GM12878 (cell line): ENCODE data around the gene ZP2. TPM values are rescaled to one million over a fixed set of nuclear protein-coding genes. Genes with fewer than 3 reads are reported as not detected.
"Not testable (repeated sequence)": the region's sequence is repeated elsewhere in the genome, so short reads cannot be mapped to it uniquely, and the experiment has no call there.

Source experiments
- ATAC-seq: fragments of 200-7000 bp; cut with Tn5 transposase; 3 replicates; pipeline ENCODE4 v1.9.1; 2020; ENCODE audit warnings: mild to moderate bottlenecking, moderate library complexity
- BruUV-seq: library from RNA; stranded (reverse); fragments of 400-500 nt; replicated peaks from 2 replicates; lab custom pipeline; 2021; lab: Mats Ljungman, UMichigan
- CTCF ChIA-PET: fragments of 300-600 bp; sonication (Branson Sonifier 250); formaldehyde crosslinking; extraction: SDS; loops from one replicate; lab custom pipeline; 2021; ENCODE audit warnings: inconsistent platforms; lab: Yijun Ruan, JAX
- POLR2A ChIA-PET: fragments of 350-600 bp; formaldehyde crosslinking; extraction: SDS; loops from one replicate; lab custom pipeline; 2021; ENCODE audit warnings: inconsistent platforms; lab: Charles Lee
- RAD21 ChIA-PET: fragments of 300-600 bp; sonication (Branson Sonifier 250); formaldehyde crosslinking; loops from one replicate; lab custom pipeline; 2023; ENCODE audit warnings: antibody characterized with exemption; ENCODE audit not compliant: unreplicated experiment; lab: Charles Lee
- SMC1A ChIA-PET: fragments of 300-600 bp; sonication (Branson Sonifier 250); formaldehyde crosslinking; loops from one replicate; lab custom pipeline; 2023; ENCODE audit not compliant: unreplicated experiment, uncharacterized antibody; lab: Charles Lee
- DNase-seq: peaks from one replicate; pipeline ENCODE4 v3.0.0-alpha.2; 2011; ENCODE audit warnings: low read depth, low spot score
- FAIRE-seq: peaks from 3 replicates; lab custom pipeline; 2011; peaks lifted over from hg19 to GRCh38; lab: Jason Lieb, UNC
- H2AFZ ChIP-seq: 2 replicates; pipeline ENCODE4 v1.6.0; 2011; ENCODE audit warnings: low read depth, low read length, control low read depth; ENCODE audit not compliant: control insufficient read depth
- H3K27ac ChIP-seq: 2 replicates; pipeline ENCODE4 v1.5.1; 2011; ENCODE audit warnings: control low read depth; ENCODE audit not compliant: control insufficient read depth, insufficient read depth
- H3K27me3 ChIP-seq, 2 experiments: replicated peaks in 1 of 2; 2 replicates each; pipeline versions ENCODE4 v1.6.0 to v1.6.1; 2011; ENCODE audit warnings: low read length in 1 of 2; ENCODE audit not compliant: control insufficient read depth in 2 of 2, insufficient read depth in 2 of 2
- H3K36me3 ChIP-seq, 2 experiments: 2 replicates each; pipeline ENCODE4 v1.5.1; 2011; ENCODE audit warnings: low read length in 1 of 2; ENCODE audit not compliant: control insufficient read depth in 2 of 2, insufficient read depth in 2 of 2
- H3K4me1 ChIP-seq: 2 replicates; pipeline ENCODE4 v1.6.1; 2011; ENCODE audit warnings: mild to moderate bottlenecking, low read length, moderate library complexity, mixed read lengths; ENCODE audit not compliant: control insufficient read depth, insufficient read depth
- H3K4me2 ChIP-seq: 2 replicates; pipeline ENCODE4 v1.6.0; 2011; ENCODE audit warnings: control low read depth; ENCODE audit not compliant: control insufficient read depth, insufficient read depth
- H3K4me3 ChIP-seq: fragments of 200-600 bp; sonication (generic); 2 replicates; pipeline ENCODE4 v1.5.1; 2016
- H3K79me2 ChIP-seq: 2 replicates; pipeline ENCODE4 v1.6.0; 2011; ENCODE audit warnings: low read length; ENCODE audit not compliant: control insufficient read depth, insufficient read depth
- H3K9ac ChIP-seq: 2 replicates; pipeline ENCODE4 v1.8.0; 2011; ENCODE audit warnings: low read length, control low read depth, mixed read lengths; ENCODE audit not compliant: control insufficient read depth, insufficient read depth
- H3K9me3 ChIP-seq: replicated peaks from 3 replicates; pipeline ENCODE4 v1.5.1; 2011; ENCODE audit warnings: mild to moderate bottlenecking, low read length; ENCODE audit not compliant: control insufficient read depth, insufficient read depth
- H4K20me1 ChIP-seq: 2 replicates; pipeline ENCODE4 v1.6.0; 2011; ENCODE audit not compliant: control insufficient read depth, insufficient read depth
- IKZF2 ChIP-seq, 2 experiments: fragments of 450-650 bp; IDR thresholded peaks; 2 replicates each; pipeline ENCODE4 v1.6.1; 2017; ENCODE audit warnings: mild to moderate bottlenecking in 2 of 2, moderate library complexity in 2 of 2
- WGBS: methylation state at CpG from one replicate; pipeline ENCODE4 v1.1.6; 2016; ENCODE audit warnings: low lambda C conversion rate; ENCODE audit not compliant: insufficient replicate concordance, insufficient coverage; ENCODE audit errors: missing lambda C conversion rate; 5-methylcytosine and 5-hydroxymethylcytosine counted together
- in situ Hi-C: fragments of 300-500 bp; cut with MboI; formaldehyde crosslinking; loops from 9 replicates; pipeline ENCODE4 v1.14.3; 2018; ENCODE audit warnings: mixed read lengths
- intact Hi-C: fragments of 100-400 bp; cut with micrococcal nuclease; formaldehyde crosslinking; loops from one replicate; pipeline ENCODE4 v1.14.2; 2022; ENCODE audit not compliant: unreplicated experiment
- polyA plus RNA-seq, 11 experiments: library from polyadenylated mRNA; depleted of rRNA in 4 of 11; unstranded in 6 of 11; stranded (reverse) in 5 of 11; fragments of >200 nt; fragmentation: Nextera tagmentation in 4 of 11; fragmentation: Illumina TruSeq in 1 of 11; extraction: Ambion mirVana in 4 of 11; extraction: Trizol in 1 of 11; gene quantifications; 1 replicate in 1 of 11; 2 replicates in 10 of 11; pipeline versions ENCODE4 v1.2.1 to v1.2.3, GENCODE V29; 2011 to 2016; ENCODE audit warnings: inconsistent platforms in 2 of 11, missing spikeins in 2 of 11, low read depth in 1 of 11
- total RNA-seq, 4 experiments: library from RNA; depleted of rRNA in 3 of 4; stranded (reverse); fragments of >200 nt in 3 of 4; fragmentation: Illumina TruSeq in 1 of 4; extraction: Trizol in 1 of 4; gene quantifications; 2 replicates each; pipeline versions ENCODE4 v1.2.1 to v1.2.3, GENCODE V29; 2013 to 2021
- TF ChIP-seq, protein P1 (sequence below): fragments of 450-650 bp; IDR thresholded peaks from 2 replicates; pipeline ENCODE4 v1.6.1; 2017; ENCODE audit warnings: low read depth, mild to moderate bottlenecking, moderate library complexity
- TF ChIP-seq, protein P2 (sequence below), 3 experiments: IDR thresholded peaks in 2 of 3; conservative IDR thresholded peaks in 1 of 3; 2 replicates each; pipeline ENCODE4 v1.5.1; 2011; ENCODE audit warnings: low read depth in 3 of 3, low read length in 3 of 3, mild to moderate bottlenecking in 3 of 3, control low read depth in 2 of 3, moderate library complexity in 2 of 3, inconsistent platforms in 1 of 3, mixed read lengths in 1 of 3; ENCODE audit not compliant: control insufficient read depth in 2 of 3, insufficient read depth in 1 of 3; ENCODE audit errors: extremely low read depth in 1 of 3

ZP2 gene
- total and polyA plus RNA-seq, 10 of the 15 experiments (the other 5 are each of a cell fraction or from before 2014, with no cell fraction given): 0.11 to 0.33 (median 0.16) TPM; not detected in 1

DNA sequence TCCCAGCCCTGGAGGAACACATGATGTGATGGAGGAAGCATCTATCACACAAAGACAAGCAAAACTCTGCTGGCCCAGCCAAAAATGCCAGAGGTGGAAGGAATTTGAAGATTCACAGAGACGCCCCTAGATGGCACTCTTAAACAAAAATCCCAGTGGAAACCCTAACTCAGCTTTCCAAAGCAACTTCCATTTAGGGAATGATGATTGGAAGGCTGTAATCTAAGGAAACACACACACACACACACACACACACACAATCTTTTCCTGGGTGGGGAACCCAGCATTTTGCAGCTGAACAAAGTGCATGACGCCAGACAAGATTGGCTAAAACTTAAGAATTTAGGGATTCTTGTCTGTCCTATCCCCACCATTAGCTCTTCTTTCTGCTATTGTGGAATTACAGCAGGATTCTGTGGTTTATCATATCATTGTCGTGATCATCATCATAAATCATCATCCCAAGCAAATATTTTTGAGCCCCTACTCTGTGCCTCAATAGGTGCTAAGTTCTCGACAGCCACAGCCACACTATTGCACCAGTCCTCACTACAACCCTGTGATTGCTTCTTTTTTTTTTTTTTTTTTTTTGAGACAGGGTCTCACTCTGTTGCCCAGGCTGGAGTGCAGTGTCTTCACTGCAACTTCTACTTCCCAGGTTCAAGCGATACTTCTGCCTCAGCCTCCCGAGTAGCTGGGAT is 54.5 kb downstream of the ZP2 start (continued):
- TF ChIP-seq, protein P1, sequence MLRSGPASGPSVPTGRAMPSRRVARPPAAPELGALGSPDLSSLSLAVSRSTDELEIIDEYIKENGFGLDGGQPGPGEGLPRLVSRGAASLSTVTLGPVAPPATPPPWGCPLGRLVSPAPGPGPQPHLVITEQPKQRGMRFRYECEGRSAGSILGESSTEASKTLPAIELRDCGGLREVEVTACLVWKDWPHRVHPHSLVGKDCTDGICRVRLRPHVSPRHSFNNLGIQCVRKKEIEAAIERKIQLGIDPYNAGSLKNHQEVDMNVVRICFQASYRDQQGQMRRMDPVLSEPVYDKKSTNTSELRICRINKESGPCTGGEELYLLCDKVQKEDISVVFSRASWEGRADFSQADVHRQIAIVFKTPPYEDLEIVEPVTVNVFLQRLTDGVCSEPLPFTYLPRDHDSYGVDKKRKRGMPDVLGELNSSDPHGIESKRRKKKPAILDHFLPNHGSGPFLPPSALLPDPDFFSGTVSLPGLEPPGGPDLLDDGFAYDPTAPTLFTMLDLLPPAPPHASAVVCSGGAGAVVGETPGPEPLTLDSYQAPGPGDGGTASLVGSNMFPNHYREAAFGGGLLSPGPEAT: 0 out of 2 replicates have a peak, but pooled peaks have one; percentile 25
- TF ChIP-seq IKZF2 (IDR thresholded peaks at IDR 0.05): peak; percentile 58 to 64
- TF ChIP-seq, protein P2, sequence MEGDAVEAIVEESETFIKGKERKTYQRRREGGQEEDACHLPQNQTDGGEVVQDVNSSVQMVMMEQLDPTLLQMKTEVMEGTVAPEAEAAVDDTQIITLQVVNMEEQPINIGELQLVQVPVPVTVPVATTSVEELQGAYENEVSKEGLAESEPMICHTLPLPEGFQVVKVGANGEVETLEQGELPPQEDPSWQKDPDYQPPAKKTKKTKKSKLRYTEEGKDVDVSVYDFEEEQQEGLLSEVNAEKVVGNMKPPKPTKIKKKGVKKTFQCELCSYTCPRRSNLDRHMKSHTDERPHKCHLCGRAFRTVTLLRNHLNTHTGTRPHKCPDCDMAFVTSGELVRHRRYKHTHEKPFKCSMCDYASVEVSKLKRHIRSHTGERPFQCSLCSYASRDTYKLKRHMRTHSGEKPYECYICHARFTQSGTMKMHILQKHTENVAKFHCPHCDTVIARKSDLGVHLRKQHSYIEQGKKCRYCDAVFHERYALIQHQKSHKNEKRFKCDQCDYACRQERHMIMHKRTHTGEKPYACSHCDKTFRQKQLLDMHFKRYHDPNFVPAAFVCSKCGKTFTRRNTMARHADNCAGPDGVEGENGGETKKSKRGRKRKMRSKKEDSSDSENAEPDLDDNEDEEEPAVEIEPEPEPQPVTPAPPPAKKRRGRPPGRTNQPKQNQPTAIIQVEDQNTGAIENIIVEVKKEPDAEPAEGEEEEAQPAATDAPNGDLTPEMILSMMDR (IDR thresholded peaks at IDR 0.05 in 2 of 3, conservative IDR thresholded peaks at IDR 0.05 in 1 of 3; ENCODE audit: control insufficient read depth in 2 of 3, extremely low read depth in 1 of 3, insufficient read depth in 1 of 3, low read depth in 3 of 3, low read length in 3 of 3): peak; percentile 57 to 80 (median 63)

DNA sequence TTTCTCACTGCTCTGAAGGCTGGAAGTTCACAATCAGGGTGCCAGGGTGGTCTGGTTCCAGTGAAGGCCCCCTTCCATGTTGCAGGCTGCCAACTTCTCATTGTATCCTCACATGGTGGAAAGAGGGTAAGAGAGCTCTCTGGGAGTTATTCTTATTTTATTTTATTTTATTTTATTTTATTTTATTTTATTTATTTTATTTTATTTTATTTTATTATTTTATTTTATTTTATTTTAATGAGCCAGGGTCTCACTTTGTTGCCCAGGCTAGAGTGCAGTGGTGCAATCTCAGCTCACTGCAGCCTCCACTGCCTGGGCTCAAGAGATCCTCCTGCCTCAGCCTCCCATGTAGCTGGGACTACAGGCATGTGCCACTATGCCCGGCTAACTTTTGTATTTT is 55.4 kb downstream of the ZP2 start:
- H3K4me3 ChIP-seq, DNase-seq, H2AFZ ChIP-seq, H3K36me3 ChIP-seq, H3K9ac ChIP-seq, H4K20me1 ChIP-seq, ATAC-seq, BruUV-seq, H3K9me3 ChIP-seq, H3K27me3 ChIP-seq, H3K4me2 ChIP-seq, H3K79me2 ChIP-seq, H3K27ac ChIP-seq, H3K4me1 ChIP-seq, FAIRE-seq: not testable (repeated sequence)
- in situ Hi-C loops (loop anchor here (10.0 kb wide), 1 partner anchor 1169 kb away; no protein-coding TSS in a partner anchor), intact Hi-C loops (loop anchor here (5.0 kb wide), 1 partner anchor 1166 kb away; no protein-coding TSS in a partner anchor)
- ChIA-PET POLR2A (interaction anchor here (0.6 kb wide), 1 partner anchor 411 kb away, joined by 3 read pairs; no protein-coding TSS in a partner anchor), CTCF (interaction anchor here (1.3 to 7.2 kb wide), 3 partner anchors 33 to 145 kb away, joined by 4 to 90 read pairs (median 15); no protein-coding TSS in a partner anchor), SMC1A (interaction anchor here (0.6 to 2.2 kb wide), 4 partner anchors 10 to 405 kb away, joined by 3 to 6 read pairs (median 4); no protein-coding TSS in a partner anchor), RAD21 (interaction anchor here (1.3 to 2.3 kb wide), 2 partner anchors 33 to 145 kb away, joined by 6 to 15 read pairs; no protein-coding TSS in a partner anchor)
- whole genome bisulfite sequencing: 0% methylated on average over 1 of the region's 1 CpG
